NK-92 (cell line): ENCODE results near the gene CHIC2.

Experiments used
- DNase-seq: peaks from one replicate; lab custom pipeline; 2025; ENCODE audit not compliant: unreplicated experiment; lab: John Stamatoyannopoulos, UW

CHIC2 gene

DNA sequence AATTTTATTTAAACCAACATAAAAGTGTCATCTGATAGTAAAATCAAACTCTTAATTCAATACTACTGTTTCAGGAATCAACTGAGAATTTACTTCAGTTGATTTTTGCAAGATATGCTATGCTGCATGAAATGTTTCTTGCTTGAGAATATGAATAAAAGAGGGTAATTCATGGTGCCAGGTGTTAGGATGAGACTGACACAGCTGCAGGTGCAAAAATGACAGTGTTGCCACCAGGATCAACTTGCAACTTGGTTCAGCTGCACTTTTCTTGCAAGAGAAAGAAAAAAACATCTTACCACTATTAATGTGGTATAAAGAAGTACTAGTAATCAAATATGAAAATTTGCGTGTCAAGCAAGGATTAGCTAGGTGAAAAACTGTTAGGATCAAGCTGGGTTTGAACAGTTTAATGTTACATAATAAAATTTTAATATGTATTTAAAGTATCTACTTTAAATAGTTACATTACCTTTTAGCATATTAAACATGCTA is 49.7 kb downstream of the CHIC2 start:
- no peak for DNase-seq

DNA sequence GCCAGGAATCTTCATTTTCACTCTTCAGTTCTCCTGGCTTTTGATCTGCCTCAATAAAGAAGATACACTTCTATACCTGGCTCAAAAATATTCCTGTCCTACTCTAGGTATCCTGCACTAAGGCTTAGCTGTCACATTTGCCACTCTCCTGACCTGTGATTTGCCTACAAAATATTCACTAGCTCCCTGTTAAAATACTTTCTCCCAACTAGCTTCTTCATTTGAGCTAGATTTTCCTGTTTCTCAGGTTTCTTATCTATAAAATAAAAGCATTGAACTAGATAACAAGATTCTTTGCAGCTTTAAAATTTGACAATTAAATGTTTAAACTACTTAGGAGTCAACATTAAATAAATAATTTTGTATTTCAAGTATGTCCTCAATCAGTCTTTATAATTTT is 53.2 kb downstream of the CHIC2 start:
- DNase-seq = no peak

DNA sequence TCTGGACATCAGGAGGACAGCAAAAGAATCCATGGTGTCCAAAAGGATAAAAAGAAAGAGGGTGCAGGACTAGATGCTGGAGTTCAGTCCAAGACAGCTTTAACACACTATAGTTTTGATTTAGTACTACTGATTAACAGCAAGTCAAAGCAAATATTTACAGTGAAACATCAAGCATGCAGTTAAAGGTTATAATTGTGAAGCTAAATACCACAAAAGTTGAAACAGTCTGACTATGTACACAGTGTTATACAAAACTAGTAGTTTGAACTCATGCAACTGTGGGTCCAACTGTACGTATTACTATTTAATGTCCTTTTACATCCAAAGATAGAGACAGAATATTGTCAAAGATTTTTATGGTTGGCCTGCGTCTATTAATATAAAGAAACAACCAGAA is 57.6 kb downstream of the CHIC2 start:
- DNase-seq = no peak

DNA sequence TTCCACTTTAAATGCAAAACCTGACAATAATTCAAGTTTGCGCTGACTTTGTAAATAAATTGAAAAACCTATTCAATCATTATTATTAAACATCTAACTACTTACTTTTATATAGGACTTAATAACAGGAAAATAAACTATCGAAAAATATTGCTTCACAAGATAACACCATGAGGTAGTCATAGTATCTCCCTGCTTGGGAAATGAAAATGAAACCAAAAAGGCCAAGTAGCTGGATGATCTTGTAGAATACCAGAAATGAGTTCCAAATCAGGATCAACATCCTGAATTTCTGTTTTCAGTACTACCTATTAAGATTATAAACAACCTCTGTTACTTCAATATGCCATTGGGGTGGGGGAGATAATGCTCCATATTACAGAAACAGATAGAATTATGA is 58.9 kb downstream of the CHIC2 start:
- no peak for DNase-seq

DNA sequence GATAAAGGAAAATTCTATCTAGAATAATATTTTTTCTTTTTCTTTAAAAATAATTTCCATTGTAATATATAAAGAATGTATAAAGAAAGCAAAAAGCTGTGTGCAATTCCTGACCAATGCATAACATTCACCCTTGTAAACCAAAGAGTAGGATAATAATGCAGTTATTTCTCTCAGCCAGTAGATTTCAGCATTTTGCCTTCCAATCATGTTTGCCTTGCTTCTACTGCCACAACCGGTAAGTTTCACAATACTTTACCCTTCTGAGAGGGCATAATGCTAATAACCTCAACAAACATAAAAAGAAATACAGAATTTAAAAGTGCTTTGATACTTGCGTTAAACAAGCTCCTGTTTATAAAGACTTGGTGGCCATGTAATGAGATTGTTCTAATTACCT is 59.9 kb downstream of the CHIC2 start:
- no peak for DNase-seq

DNA sequence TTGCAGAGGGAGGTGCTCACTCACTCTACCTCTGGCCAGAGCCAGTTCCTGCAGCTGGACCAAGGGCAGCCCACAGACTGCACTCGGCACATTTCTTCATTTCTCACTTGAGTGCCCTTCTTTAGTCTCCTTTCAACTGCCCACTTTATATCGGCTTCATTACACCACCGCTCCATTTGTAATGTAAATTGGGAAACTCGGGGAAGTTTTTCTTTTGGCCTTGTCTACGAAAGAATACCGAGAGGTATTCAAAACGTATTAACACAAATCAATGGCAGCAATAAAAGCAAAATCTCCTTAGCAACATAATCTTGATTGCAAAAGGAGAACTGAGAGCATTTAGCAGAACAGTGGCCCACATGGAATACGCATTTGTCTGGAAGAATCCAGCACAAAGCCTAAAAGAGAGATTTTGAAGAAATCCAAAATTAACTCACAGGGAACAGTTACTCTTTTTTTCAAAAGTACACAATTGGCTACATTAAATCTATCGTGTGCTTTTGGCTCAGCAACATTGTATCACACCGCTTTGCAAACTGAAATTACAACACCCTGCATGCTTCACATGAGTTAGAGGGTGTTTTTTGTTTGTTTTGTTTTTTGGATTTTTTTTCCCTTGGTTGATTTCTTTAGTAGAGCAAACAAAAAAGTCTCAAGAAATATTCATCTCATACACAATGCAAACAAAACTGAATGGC is 62.6 kb downstream of the CHIC2 start:
- no peak for DNase-seq

DNA sequence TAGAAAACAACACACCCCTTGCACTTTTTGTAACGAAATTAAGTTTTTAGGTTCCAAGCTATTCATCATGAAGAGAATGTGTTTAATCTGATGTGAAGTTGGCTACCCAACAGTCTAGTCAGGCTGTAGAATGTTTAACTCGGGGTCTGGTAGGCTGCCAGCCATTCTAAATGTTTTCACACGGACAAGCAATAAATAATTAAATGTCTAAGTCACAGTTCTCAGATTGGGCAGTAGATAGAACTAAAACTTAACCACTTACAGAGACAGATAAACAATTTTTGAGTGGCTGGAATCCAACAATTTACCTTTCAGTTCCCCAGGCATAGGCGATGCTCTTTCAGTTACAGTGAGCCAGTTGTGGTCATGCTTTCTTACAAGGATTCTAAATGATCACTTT is 66.5 kb downstream of the CHIC2 start:
- DNase-seq = no peak

DNA sequence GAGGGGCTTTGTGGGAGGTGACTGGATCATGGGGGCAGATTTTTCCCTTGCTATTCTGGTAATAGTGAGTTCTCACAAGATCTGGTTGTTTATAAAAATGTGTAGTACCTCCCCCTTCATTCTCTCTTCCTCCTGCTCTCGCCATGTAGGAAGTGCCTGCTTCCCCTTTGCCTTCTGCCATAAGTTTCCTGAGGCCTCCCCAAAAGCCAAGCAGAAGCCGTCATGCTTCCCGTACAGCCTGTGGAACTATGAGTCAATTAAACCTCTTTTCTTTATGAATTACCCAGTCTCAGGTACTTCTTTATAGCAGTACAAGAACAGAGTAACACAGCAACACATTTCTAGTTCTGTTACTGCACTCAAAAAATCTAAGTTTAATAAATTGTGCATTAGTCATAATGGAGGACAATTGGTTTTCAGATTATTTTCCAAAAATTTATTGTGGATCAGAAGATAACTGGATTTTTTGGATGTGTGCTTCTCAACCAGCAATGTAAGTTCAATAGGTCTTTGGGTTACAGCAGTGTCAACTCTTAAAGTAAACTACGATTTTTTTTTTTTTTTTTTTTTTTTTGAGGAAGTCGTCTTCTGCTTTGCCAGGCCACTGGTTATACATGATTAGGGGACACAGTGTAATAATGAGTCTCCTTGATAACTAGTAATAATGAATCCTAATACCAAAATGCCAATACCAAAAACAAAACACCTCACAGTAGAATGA is 69.9 kb downstream of the CHIC2 start:
- DNase-seq = no peak

DNA sequence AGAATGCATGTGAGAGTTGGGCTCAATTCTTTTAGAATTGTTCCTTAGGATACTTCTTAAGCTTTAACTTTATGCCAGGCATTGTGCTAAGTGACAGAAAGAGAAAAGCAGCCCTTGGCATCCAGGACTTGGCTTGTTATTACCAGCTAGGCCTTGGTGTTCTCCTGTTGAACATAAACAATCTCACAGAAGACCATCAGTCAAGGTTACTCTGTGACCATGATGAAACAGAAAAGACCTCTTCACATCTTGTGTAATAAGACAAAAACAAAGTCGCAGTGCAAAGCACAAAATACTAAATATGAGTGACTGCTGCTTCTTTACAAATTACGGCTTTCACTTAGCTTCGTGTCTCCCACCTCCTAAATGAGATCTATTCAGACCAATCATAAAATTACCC is 71.6 kb downstream of the CHIC2 start:
- no peak for DNase-seq

DNA sequence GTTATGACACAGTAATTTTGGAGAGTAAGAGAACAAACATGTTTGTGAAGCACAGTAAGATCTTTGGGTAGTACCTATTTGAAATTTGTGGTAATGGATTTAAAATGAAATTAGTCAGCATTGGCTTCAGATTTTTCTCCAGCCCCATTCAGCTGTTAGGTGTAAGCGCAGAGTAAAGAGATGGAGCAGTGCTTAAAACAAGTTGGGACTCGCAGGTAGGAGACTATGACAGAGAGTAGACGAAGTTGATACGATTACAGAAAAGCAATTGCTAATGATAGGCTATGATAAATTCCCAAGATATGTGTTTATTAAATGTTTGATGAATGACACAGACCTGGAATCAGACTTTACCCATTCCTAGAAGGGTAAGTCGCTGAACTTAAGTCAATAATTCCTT is 72.6 kb downstream of the CHIC2 start:
- DNase-seq = no peak

DNA sequence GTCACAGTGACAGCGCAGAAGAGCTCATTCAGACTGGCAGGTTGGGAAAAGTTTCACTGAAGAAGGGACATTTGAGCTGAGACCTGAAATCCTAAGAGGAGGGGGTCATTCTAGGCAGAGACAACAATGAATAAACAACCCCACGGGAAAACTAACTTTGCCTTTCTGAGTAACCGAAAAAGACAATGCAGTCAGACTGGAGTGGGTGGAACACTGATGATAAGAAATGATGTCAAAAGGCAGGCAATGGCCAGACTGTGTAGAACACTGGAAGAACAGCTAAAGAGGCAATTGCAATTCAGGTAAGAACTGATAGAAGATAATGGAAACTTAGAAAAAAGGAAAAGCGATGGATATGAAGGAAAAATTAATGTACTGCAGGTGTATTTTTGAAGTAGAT is 73.8 kb downstream of the CHIC2 start:
- DNase-seq = no peak

DNA sequence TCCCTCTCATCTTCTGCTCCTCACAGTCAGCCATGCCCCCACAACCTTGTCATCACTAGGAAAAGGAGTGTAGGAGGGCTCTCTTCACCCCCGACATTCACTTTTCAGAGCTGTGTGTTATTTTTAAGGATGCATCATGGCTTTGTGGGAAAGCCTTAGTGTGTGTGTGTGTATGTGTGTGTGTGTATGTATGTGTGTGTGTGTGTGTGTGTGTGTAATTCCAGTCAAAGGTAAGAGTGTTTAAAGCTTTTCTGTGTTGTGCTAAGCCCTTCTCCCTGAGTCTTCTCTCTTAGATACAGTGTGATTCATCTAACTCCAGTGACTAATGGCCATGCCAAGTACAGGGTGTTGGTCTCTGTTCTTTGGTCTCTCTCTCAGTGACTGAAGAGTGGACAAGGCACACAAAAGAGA is 76.6 kb downstream of the CHIC2 start:
- no peak for DNase-seq

DNA sequence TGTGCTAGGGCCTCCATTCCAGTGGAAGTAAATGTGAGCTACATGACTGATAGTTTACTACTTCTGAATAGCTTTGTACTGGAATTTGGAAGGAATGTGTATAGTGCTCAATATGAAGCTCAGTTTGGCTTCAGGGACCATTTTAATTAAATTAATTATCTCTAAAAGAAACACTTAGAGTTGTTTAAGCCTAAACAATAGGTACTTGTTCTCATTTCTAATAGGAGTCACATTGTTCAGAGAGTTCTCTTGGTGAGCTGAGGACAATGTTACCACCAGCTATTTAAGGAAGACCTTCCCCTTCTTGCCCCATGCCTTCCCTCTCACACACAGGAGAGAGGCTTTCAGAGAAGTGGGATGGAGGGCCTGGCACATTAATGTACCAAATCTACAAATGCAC is 78.3 kb downstream of the CHIC2 start:
- DNase-seq = no peak

DNA sequence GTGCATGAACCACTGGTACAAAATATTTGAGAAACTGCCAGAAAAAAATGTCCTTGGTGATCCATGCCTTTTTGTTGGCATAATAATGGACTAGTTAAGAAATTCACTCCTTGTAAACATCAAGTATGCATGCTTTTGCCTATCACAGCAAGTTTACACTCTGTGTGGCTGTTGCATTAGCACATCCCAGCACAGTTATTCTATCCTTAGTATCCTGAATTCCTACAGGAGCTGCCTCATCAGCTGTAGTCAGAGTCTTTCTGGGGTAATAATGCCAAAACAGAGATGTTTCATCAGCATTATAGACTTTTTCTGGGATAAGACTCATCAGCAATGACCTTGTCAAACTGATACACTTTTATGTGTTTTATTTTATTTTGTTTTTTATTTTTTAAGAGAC is 82.8 kb downstream of the CHIC2 start:
- DNase-seq = no peak

DNA sequence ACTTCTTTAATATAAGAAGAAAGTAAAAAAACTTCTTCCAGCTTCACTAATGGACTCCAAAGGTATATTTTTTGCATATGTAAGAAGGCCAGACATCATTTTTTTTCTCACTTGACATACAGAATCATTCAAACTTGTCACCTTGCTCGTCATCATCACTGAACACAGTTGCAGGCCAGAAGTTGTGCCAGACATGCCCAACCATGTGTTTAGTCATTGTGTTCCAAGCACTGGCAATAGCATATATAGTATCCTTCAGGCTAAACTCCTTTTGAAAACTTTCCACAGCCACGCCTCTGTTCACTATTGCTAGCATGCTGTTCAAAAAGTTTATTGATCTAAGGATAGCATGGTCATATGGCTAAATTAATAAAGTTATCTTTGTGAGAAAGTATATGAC is 83.3 kb downstream of the CHIC2 start:
- no peak for DNase-seq

DNA sequence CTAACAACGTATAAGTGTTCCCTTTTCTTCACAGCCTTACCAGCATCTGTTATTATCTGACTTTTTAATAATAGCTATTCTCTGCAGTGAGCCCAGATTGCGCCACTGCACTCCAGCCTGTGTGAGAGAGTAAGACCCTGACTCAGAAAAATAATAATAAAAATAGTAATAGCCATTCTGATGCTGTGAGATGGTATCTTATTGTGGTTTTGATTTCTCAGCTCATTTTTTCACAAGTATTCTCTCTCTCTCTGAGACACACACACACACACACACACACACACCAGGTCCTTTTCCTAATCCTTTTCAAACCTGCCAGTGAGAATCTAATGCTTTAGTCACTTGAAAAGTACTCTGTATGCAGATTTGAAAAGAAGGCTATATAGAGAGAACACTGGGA is 89.8 kb downstream of the CHIC2 start:
- DNase-seq = no peak

DNA sequence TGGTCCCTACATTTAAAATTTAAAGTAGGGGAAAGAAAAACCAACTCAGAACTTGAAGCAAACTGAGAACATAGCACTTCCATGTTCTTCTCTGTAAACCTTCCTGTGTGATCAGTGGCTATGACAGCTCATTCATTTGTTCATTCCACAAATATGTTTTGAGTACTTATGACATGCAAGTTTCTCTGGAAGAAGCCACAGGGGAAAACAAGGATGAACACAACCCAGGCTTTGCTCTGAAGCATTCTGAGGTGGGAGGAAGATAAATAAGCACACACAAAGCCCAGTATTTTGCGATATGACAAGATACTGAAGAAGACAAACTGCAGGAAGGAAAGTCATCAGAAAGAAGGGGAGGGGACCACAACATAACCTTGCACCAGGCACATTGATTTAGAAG is 96.4 kb downstream of the CHIC2 start:
- DNase-seq = no peak

DNA sequence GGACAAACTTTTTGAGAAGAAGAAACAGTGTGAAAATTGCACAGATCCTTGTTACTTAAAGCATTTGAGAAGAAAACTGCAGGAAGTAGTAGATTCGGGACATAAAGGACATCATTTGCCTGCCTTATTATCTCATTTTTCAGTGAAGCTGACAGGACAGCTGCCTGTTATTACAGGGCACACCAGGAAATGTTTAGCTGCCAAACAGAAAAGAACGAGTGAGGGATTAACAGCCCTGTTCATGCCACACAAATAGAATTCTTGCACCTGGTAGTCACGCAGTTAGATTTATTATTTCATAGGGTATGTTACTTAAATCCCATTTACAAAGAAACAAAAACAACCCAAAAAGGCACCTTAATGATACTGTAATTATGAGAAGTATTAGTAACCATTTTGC is 100.6 kb downstream of the CHIC2 start:
- DNase-seq = no peak

DNA sequence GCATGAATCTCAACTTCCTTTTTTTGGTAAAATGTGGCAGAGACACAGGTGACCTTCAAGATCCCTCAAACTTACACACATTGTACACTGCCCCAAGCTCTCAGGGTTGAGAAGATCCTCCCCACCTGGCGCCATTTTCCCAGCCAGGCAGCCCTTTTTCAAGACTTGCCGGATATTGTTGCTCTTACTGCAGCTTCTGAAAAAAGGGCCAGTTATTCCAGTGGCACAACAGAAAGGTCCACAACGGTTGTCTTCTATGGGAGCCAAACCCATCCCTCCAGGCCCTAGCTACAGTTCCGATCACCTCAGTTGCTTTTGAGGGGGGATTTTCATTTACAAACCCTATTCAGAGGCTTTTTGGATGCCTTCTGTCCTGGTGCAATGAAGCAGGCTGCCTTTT is 101.1 kb downstream of the CHIC2 start:
- no peak for DNase-seq

DNA sequence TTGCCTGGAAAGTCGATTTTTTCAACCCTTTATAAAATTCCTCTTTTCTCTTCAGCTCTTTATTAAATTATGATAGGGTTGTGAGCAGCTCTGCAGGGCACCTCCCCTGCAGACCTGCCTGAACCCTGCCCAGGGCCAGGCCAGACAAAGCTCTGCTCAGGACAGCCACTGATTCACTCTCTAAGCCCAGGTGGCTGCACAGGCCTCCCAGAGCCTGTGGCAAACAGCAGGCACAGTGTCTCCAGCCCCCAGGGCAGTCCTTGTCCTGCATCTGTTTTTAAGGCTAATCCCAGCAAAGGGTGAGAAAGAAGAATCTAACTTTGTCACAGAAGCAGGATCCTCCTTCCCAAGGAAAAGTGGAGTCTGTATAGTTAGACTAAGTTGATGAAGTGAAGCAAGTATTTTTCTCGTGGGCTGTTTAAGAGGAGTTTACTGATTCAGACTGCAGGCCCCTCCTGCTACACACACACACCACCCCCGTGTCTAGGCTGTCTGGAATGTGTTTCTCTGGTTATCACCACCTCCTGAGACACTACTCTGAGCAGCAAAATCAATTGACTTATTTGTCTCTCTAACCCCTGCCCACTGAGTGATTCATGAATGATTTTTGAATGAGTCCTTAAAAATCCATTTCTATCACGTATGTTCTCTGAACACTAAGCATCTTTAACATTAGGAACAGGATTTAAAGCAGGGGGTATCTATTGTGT is 101.7 kb downstream of the CHIC2 start:
- DNase-seq = no peak

DNA sequence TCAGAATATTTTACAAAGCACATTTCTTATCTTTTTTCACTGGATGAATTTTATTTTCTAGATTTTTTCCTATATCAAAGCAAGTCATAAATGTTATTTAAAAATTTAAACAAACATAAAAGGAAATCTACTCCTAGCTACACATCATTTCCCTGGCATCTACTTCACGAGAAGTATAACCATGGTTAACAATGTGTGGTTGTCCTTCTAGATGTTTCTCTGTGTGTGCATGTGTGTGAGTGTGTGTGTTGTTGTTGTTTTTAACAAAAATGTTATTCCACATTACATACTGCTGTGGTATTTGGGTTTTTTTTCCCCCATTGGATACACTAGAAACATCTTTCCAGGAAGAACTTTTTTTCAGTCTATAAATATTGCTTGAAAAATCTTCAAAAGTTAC is 103.1 kb downstream of the CHIC2 start:
- DNase-seq = no peak

DNA sequence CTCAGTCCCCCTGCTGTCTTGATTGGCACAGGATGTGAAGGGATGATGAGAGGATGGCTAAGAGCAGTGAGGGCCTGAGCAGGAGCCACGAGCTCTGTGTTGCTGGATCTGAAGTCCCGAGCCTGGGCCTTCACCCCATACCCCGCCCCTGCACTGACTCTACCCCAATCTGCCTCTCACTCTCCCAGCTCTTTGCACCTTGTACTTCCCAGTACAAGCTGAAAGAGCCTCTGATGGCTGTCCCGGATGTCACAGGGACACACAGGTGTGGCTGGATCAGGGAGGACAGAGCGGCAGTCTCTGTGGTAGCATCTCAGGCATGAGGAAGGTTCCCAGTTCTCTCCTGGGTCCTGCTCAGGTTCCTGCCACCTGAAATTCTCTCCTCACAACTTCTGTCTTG is 103.6 kb downstream of the CHIC2 start:
- DNase-seq = no peak
